ENCODE results near the gene GJA1.
"Not testable (repeated sequence)": the region's sequence is repeated elsewhere in the genome, so short reads cannot be mapped to it uniquely, and the experiment has no call there.

Gene GJA1

GRCh38 chr6:121437851-121438651 lies 2.6 kb downstream of the GJA1 start:
- DNase-seq: no peak

- DNase-seq: no peak
These were observed 3.4 kb downstream of the GJA1 start for GRCh38 chr6:121438869-121439268.

GRCh38 chr6:121439475-121439874 lies 4.0 kb downstream of the GJA1 start:
- no peak for DNase-seq

GRCh38 chr6:121439926-121440325 lies 4.5 kb downstream of the GJA1 start:
- no peak for DNase-seq

- no peak for DNase-seq
These were observed 6.0 kb downstream of the GJA1 start for GRCh38 chr6:121441477-121441876.

- DNase-seq: no peak
These were observed 7.1 kb downstream of the GJA1 start for GRCh38 chr6:121442576-121442975.

- no peak for DNase-seq
These were observed 8.6 kb downstream of the GJA1 start for GRCh38 chr6:121443971-121444541.

GRCh38 chr6:121446705-121447104 lies 11.3 kb downstream of the GJA1 start:
- not testable (repeated sequence) for DNase-seq

- not testable (repeated sequence) for DNase-seq
These were observed 12.3 kb downstream of the GJA1 start for GRCh38 chr6:121447746-121448145.

GRCh38 chr6:121448528-121448927 lies 13.1 kb downstream of the GJA1 start:
- DNase-seq: not testable (repeated sequence)

- no peak for DNase-seq
These were observed 13.9 kb downstream of the GJA1 start for GRCh38 chr6:121449331-121449730.

GRCh38 chr6:121450242-121450641 lies 14.8 kb downstream of the GJA1 start:
- DNase-seq: no peak

GRCh38 chr6:121451250-121451649 lies 15.8 kb downstream of the GJA1 start:
- no peak for DNase-seq

- DNase-seq: no peak
These were observed 17.7 kb downstream of the GJA1 start for GRCh38 chr6:121453191-121453590.

- no peak for DNase-seq
These were observed 24.7 kb downstream of the GJA1 start for GRCh38 chr6:121460170-121460569.

- no peak for DNase-seq
These were observed 27.6 kb downstream of the GJA1 start for GRCh38 chr6:121463087-121463486.

- DNase-seq: no peak
These were observed 29.7 kb downstream of the GJA1 start for GRCh38 chr6:121465101-121465500.

- DNase-seq: no peak
These were observed 44.1 kb downstream of the GJA1 start for GRCh38 chr6:121479486-121480098.

GRCh38 chr6:121480099-121480713 lies 44.8 kb downstream of the GJA1 start:
- DNase-seq: no peak

GRCh38 chr6:121482004-121482693 lies 46.7 kb downstream of the GJA1 start:
- DNase-seq: no peak

- no peak for DNase-seq
These were observed 47.3 kb downstream of the GJA1 start for GRCh38 chr6:121482751-121483150.

- DNase-seq: no peak
These were observed 49.9 kb downstream of the GJA1 start for GRCh38 chr6:121485359-121485811.

- DNase-seq: no peak
These were observed 56.1 kb downstream of the GJA1 start for GRCh38 chr6:121491576-121491975.

Measured in NCI-H2171 treated with DMSO at 0.1 percent for 48 hours (cell line).